Stimulated activated CD8-positive, alpha-beta memory T cell treated with anti-CD3 and anti-CD28 coated beads, Interleukin-7, amount 100 ng/mL, for 24 hours (primary cell): ENCODE results near the gene CHRNA3.

Experiments used
- DNase-seq: peaks from one replicate; pipeline ENCODE4 v3.0.0-alpha.2; 2020; ENCODE audit warnings: low read depth

Gene CHRNA3

DNA sequence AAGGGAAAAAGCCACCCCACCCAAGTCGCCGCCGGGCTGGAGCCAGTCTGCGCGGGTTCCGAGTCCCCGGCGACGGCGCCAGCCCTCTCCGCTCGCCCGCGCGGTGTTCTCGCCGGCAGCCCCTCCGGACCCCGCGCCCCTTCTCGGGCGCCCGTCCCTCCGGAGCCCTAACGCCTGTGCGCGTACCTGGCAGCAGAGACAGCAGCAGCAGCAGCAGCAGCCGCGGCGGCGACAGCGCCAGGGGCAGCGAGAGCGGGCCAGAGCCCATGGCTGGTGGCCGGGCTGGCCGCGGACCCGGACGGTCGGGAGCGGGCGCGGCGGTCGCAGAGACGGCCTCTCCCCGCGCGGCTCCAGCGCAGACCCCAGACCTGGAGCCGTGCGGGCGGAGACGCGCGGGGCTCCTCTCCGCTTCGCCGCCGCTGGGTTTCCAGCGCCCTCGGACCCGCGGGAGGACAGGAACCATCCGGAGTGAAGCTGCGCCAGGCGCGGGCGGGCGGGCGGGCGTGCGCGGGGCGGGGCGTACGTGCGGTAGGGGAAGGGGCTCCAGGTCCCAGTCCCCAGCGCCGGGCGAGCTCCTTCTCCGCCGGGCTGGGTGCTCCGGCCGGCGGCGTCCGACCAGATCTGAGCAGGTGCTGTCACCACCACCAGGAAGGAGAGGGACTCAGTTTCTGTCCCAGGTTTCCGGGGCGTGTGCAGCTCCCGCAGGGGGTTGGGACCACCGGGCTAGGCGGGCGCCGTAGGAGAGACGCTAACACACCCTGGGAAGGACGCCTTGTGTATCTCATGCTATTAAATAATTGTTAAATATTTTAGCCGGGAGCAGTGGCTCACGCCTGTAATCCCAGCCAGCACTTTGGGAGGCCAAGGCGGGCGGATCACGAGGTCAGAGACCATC, at the start of gene CHRNA3:
Gene CHRNA3, minus strand, starts transcription at position 470 of the 895 bp plus-strand sequence. Its CDS starts 202 bp downstream, at position 268.
- no peak for DNase-seq

DNA sequence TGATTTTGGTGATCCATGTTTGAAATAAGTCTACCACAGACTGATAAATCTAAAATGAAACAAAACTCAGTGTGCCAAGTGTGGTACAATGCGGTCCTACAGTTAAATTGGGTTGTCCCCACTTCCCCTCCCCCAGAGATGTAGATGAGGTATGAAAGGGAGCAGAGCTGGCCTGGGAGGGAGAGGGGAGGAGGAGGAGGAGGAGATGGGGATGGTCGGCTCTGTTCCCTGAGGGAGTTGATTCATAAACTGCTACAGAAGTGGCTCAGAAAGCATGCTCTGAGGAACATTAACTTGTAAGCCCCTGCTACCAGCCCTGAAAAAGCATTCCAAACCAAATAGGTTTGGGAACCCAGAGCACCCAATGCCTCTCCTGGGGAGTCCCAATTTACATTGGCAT, 48.2 kb upstream of the CHRNA3 start:
- DNase-seq, result no peak

DNA sequence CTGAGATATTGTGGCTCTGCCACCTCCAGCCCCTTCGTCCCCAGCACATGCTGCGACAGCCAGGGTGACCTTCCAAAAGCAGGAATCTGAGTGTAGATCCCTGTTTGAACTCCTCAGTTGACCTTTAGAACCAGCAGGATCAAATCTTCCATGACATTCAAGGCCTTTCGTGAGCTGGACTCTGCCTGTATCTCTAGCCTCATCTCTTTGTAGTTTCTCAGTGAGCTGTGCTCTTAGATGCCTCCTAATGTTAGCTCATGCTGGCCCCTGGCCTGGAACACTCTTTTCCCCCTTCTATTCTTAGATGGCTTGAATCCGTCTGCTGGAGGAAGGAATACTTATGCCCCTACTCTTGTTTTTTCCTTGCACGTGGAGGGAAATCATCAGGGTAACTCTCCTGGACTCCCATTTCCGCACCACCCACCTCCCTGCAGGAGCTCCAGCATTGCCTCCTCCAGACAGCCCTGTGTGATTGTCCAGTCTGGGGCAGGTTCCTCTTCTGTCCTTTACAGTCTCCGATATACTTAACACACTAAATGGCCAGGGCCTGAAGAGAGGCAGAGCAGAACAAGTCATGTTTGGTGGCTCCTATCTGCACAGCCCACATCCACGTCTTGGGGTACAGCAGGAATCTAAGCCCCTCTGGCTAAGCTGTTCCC, 46.9 kb upstream of the CHRNA3 start:
- DNase-seq, result no peak

DNA sequence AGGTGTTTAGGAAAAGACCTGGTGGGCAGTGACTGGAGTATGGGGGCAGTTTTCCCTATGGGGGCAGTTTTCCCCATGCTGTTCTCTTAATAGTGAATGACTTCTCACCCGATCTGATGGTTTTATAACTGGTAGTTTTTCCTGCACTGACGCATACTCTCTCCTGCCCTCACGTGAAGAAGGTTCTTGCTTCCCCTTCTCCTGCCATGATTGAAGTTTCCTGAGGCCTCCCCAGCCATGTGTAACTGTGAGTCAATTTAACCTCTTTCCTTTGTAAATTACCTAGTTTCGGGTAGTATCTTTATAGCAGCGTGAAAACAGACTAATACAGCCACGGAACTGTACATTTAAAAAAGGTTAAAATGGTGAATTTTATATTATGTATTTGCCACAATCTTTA, 45.2 kb upstream of the CHRNA3 start:
- no peak for DNase-seq

DNA sequence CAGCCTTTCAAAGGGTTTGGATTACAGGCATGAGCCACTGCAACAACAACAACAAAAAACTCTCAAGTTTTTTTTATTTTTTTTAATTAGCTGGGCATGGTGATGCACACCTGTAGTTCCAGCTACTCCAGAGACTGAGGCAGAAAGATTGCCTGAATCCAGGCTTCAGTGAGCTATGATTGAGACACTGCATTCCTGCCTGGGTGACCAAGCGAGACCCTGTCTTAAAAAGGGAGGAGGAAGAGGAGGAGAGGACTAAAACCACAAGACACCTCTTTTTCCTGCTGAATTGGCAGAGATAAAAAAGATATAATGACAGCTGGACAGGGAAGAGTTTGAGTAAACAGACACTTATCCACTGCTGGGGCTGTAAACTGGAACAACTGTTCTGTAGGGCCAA, 42.9 kb upstream of the CHRNA3 start:
- DNase-seq, result no peak

DNA sequence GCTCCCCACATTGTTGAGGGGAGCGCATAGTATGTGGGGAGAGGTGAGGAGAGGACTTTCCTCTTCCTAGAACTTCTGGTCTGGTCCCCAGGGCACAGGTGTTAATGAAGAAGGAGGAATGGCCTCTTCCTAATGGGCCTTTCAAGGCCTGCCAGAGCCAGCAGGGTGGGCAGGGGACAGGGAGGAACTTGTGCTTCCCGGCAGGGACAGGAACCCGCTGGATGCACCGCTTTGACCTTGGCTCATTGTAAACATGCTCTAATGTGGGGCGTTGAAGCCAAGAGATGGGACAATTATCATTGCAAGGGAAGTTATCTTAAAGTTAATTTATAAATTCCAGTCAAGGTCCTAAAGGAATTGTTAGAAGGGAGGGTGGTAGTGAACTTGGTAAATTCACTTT, 41.2 kb upstream of the CHRNA3 start:
- DNase-seq, result no peak

DNA sequence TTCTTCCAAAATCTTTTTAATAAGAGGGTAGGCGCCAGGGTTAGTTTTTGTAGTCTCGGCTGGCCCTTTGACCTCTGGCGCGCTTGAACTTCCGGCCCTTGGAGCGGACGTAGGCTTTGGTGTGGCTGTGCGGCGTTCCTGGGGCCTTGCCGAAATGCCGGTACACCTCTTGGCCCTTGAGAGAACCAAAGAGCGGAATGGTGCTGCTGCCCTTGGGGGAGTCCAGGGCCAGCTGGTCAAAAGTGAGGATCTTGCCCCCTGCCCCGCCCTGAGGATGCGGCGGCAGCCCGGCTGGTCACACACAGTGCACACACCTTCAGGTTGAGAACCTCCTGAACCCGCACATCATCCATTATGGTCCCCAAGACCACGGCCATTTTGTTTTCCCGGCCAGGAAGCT, 40.2 kb upstream of the CHRNA3 start:
- DNase-seq, result no peak

DNA sequence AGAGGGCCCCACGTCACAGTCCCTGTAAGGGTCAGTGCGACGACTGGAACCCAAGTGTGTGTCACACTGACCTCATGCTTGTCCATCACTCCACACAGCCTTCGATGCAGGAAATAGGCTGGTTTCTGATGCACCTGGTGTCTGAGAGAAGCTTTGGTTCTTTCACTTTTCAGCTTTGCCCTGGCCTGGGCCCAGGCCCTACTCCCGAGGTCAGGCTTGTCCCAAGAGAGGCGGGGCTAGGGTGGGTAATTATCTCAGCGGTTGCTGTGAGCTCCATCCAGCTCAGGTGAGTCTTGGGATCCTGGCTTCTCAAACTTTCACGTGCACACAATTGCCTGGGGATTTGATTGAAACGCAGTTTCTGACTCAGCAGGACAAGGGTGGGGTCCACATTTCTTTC, 39.8 kb upstream of the CHRNA3 start:
- DNase-seq, result no peak

DNA sequence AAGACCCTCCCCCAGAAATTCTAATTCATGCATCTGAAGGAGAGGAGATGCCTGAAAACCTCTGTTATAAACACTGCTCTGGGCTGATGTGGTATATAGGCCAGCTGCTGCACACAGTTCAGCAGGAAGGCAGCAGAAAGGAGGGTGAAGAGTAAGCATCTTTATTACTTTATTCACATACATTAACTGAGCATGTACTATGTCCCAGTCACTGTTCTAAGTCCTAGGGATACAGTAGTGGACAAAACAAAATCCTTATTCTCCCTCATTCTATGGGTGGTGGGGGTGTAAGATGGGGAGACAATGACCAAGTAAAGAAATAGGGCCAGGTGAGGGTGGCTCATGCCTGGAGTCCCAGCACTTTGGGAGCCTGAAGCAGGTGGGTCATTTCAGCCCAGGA, 38.0 kb upstream of the CHRNA3 start:
- DNase-seq, result no peak

DNA sequence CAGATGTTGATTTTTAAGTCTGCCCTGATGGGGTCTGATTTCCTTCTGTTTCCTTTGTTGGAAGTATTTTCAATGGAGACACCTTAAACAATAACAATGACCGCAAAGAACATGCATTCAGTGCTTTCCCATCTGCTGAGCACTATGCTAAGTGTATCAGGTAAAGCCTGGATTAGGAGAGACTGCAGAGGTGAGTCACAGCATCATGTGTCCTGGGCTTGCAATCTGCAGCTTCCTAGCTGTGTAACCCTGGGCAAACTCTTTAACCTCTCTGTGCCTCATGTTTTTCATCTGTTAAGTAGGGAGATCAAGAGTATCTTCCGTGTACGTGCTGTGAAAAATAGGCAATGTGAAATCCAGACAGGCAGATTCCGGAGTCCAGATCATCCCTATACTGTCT, 33.5 kb upstream of the CHRNA3 start:
- DNase-seq, result no peak

DNA sequence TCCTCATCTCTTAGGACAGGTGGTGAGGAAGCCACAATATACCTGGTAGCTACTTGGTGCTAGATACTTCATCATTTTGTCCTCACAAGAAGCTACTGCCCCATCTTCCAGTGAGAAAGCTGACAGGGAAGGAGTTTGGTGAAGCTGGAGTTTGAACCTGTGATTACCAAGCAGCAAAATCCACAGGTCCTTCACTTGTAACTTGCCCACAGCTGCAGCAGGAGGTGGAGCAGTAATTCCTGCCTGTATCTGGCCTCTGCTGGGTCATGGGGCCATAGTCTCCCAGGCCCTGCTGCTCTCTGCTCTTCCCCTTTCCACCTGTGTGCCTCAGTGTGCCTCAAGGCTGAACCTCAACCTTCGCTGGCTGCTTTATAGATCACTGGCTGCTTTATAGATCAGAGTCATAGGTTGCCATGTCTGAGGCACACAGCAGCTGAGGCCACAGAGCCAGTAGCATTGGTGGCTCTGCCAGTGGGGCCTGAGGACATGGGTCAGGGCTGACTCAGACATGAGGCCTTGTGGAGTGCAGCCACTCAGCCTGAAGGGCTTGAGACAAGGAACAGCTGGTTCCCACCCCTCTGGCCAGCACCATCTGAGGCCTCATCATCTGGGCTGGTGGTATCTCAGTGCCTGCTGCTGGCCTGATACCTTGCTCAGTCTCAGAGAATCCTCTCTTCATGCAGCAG, 31.3 kb upstream of the CHRNA3 start:
- DNase-seq, result no peak

DNA sequence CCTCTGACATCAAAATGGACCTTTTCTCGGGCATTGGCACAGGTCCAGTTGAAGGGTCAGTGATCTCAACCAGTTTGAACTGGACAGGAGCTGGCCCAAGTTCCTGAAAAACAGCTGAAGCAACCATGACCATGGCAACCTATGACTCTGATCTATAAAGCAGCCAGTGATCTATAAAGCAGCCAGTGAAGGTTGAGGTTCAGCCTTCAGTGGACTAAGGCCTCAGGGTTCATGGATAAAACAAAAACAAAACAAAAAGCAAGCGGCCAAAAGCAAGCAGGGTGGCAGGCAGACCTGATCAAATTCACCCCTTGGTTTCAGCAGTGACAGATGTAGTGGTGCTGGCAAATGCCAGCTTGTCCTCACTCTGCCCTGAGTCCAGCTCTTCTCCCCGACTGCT, 30.2 kb upstream of the CHRNA3 start:
- no peak for DNase-seq

DNA sequence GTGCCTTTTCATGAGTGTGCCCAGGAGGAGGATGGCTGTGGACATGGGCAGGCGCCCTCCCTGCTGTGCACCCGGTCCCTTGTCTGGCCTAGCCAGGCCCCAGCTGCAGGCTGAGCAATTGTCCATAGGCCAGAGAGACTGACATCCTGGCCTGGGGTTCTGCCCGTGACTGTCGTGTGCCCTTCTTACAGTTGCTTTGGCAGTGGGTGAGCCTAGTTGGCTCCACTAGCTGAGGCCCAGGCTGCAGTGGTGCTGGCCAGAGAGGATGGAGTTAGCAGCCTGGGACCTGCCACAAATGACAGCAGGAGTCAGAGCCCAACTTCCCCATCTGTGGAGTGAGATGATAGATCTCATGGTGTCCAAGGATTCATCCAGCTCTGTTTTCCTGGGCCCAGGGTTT, 29.2 kb upstream of the CHRNA3 start:
- no peak for DNase-seq

DNA sequence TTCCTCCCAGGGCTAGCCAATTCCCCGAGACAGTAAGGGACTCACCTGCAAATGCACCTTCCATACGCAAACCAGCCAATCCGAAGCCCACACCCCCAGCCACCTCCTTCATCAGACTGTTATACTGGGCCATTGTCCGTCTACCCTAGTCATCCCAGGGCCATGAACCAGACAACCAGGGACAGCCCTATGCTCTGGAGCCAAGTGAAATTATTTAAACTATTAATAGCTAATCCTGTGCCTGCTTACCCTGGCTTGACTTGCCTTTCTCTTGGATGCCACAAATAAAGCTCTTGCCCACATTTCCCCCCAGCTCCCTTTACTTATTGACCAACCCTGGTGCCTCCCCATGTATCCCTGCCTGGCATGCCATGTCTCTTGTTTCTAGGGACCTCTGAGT, 24.2 kb upstream of the CHRNA3 start:
- no peak for DNase-seq

DNA sequence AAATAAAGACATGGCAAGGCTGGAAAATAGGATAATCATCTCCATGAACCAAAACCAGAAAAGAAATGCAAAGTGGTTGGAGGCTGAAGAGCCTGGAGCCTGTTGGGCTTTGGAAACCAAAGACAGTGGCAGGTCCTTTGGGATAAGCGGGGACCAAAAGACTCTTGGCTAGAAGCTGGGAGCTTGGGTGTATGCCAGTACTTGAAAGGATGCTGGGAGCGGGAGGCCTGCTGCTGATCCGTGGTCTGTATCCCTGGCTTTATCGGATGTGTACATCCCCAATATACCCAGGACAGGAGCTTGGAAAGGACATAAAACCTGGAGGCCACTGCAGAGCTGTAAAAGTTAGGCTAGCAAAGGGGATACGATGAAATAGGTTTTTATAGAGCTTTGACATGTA, 21.5 kb upstream of the CHRNA3 start:
- DNase-seq, result no peak

DNA sequence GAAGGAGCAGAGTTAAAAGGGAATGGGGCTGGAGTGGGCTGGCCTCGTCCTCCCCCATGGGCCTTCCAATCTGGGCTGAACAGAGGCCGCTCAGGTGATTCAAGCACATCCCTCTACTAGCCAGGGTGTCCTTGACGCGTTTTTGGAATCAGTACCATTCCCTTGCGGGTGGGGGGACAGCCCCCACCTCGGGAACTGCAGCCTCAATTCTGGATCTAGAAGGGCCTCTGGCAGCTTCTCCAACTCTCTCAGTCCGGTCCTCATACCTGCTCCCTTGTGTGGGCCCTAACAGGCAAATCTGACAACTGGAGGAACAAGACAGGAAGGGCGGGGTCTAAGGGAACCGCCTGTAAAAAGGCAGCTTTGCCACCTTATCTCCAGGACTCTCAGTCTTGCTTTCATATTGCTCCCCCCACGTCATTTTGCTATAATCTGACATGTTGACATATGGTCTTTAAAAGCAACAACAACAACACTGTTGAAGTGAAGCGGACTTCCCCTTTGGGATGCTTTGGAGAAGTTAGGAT, 21.0 kb upstream of the CHRNA3 start:
- DNase-seq, result no peak

DNA sequence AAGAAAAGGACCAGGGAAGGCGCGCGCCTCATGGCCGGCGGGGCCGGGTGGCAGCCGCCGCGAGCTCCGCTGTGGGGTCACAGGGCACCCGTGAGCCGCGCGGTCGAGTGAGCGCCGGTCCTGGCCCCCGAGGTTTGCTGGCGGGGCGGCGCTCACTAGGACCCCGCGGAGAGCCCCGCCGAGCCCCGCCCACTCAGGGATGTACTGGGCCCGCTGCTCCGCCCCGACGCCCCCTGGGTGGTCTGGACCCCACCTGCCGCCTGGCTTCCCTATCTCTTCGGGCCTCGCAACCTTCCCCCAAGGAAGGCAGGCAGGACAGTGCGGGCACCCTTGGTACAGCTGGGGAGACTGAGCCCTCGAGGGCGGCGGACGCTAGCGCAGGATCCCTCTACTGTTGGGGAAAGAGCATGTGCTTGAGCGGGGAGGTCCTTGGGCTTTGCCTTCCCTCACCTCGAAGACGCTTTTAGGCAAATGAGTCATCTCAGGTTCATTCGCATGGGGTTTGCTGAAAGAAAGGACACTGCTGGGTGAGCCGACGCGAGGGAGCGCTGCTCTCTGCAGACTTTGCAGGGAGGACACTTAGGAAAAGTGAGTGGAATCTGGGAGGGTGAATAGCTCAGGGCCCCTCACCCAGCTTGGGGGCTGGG, 20.4 kb upstream of the CHRNA3 start, which contains the start of gene CHRNB4:
Gene CHRNB4, minus strand, starts transcription at position 109 of the 647 bp plus-strand sequence. Its CDS starts 77 bp downstream, at position 32.
- DNase-seq, result no peak

DNA sequence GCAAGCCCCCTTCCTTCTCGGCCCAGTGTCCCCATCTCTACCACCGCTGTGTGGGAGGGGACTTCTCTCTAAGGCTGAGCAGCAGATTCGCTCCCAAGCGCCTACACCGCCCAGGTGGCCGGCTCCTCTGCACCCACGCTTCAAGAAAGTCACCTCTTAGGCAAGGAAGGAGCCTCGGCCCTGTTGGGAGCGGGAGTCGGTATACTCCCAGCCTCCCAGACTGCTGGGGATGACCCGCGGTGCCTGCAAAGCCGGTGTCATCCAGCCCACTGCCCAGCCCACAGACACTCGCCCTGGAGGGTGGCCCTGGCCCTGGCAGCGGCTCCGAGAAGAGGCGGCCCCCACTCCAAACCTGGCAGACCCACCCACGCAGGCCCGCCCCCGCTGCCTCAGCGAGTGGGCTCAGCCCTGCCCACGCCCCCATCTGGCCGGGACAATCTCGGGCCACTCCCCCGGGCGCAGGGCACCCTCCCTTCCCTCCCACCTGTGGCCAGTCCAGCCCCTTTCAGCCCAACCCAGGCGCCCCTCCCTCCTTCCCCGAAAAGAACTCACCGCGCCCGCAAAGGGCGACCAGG, 19.8 kb upstream of the CHRNA3 start:
- no peak for DNase-seq

DNA sequence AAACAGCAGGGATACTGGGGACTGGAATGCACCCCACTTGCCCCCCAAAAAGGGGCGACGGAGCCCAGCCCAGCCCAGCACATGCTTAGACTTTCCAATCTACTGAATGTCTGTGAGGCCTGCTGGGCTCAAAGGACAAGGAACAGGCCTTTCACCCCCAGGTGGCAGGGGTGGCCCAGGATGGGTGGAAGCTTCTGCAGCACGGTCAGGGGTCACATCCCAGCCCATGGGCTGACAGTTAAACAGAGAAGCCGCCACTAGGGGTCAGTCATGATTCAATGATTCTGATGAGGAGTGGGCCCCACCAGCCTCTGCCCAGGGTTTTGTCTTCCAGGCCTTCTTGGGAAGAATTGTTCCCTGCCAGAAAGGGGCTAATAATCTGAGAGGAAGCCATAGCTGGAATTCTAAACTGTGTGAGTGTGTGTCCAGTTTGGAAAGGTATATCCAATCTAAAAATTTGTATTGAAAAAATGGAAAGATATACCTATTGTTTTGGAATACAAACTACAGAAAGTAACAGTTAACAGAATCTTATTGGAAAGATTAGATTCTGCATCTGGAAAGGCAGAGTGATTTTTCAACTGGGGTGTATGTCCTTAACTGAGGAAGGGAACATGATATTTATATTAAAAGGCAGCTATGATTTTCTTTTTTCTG, 18.0 kb upstream of the CHRNA3 start:
- DNase-seq, result no peak

DNA sequence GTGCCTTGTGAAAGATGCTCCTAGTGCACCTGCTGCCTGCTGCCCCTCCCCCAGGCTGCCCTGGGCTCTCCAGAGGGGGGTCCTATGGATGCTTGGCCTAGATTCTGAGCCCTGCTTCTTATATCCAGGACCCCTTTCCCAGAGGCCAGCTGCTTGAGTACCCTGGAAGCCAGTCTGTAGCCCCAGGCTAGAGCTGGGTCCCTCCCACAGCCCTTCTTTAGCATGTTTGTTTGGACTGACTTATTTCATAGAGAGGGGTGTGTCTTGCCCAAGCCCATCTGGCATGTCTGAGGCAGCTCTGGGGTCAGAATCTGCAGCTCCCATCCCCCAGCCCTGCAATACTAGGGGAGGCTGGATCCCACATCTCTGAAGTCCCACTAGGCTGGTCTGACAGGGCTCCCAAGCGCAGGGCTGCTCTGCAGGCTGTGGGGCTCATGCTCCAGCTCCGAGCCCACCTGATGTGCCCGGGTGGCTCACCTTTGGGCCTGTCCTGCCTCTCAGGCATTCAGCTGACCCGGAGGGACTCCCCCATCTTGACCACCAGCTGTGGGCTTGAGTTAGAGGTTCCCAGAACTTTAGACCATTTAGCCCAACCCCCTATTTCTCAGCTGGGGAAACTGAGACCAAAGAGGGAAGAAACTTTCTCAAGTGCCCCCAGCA, 17.1 kb upstream of the CHRNA3 start:
- no peak for DNase-seq
